HEK293 (cell line): ENCODE measurements around the gene AQP5.
A peak's percentile ranks its signal among the peaks of the same experiment; 100 is the strongest.

ENCODE experiments used
- CTCF ChIA-PET: fragments of 350-600 bp; formaldehyde crosslinking; extraction: SDS; loops from one replicate; lab custom pipeline; 2021; ENCODE audit warnings: antibody characterized with exemption; lab: Yijun Ruan, JAX
- POLR2A ChIA-PET: fragments of 300-600 bp; formaldehyde crosslinking; extraction: SDS; loops from one replicate; lab custom pipeline; 2020; ENCODE audit warnings: antibody characterized with exemption, inconsistent platforms; lab: Yijun Ruan, JAX
- H3K27ac ChIP-seq: fragments of 200-500 bp; sonication (Bioruptor generic); 2 replicates; pipeline ENCODE4 v1.5.1; 2014; ENCODE audit warnings: low read depth, low read length, control low read depth, inconsistent platforms; ENCODE audit errors: extremely low read depth
- H3K36me3 ChIP-seq, 2 experiments: fragments of 200-500 bp in 1 of 2; sonication (Bioruptor generic) in 1 of 2; 1 replicate in 1 of 2; 2 replicates in 1 of 2; pipeline ENCODE4 v1.5.1; 2014 to 2017; ENCODE audit warnings: inconsistent platforms in 2 of 2, low read length in 2 of 2; ENCODE audit not compliant: control insufficient read depth in 2 of 2, insufficient read depth in 1 of 2
- H3K4me1 ChIP-seq: fragments of 200-500 bp; sonication (Bioruptor generic); 2 replicates; pipeline ENCODE4 v1.5.1; 2014; ENCODE audit warnings: mild to moderate bottlenecking, low read length, inconsistent platforms; ENCODE audit not compliant: control insufficient read depth, insufficient read depth
- H3K4me3 ChIP-seq: 2 replicates; pipeline ENCODE4 v1.5.1; 2011; ENCODE audit warnings: low read depth, mild to moderate bottlenecking, control low read depth, low read length, moderate library complexity
- H3K9me3 ChIP-seq: fragments of 200-500 bp; sonication (Bioruptor generic); 2 replicates; pipeline ENCODE4 v1.5.1; 2014; ENCODE audit warnings: low read depth, low read length, inconsistent platforms; ENCODE audit not compliant: control insufficient read depth, insufficient read depth
- KLF1 ChIP-seq: fragments of 450-650 bp; formaldehyde crosslinking; IDR thresholded peaks from 2 replicates; pipeline ENCODE4 v1.5.1; 2016; ENCODE audit warnings: missing biosample characterization, missing genetic modification characterization
- OVOL3 ChIP-seq: fragments of 450-650 bp; formaldehyde crosslinking; IDR thresholded peaks from 2 replicates; pipeline ENCODE4 v1.5.1; 2016; ENCODE audit warnings: missing biosample characterization, missing genetic modification characterization
- SCRT1 ChIP-seq: fragments of 450-650 bp; formaldehyde crosslinking; IDR thresholded peaks from 2 replicates; pipeline ENCODE4 v1.5.1; 2016; ENCODE audit warnings: missing biosample characterization, missing genetic modification characterization, borderline replicate concordance
- TCF7L2 ChIP-seq: IDR thresholded peaks from 2 replicates; pipeline ENCODE4 v1.6.1; 2011; ENCODE audit warnings: low read depth, mild to moderate bottlenecking, inconsistent platforms, low read length, moderate library complexity, borderline replicate concordance
- ZBTB7A ChIP-seq: fragments of 450-650 bp; formaldehyde crosslinking; IDR thresholded peaks from 2 replicates; pipeline ENCODE4 v1.5.1; 2016; ENCODE audit warnings: low read depth, missing biosample characterization, missing genetic modification characterization
- ZIC2 ChIP-seq: fragments of 450-650 bp; formaldehyde crosslinking; IDR thresholded peaks from 2 replicates; pipeline ENCODE4 v1.5.1; 2016; ENCODE audit warnings: missing biosample characterization, missing genetic modification characterization
- ZNF202 ChIP-seq: fragments of 450-650 bp; formaldehyde crosslinking; IDR thresholded peaks from 2 replicates; pipeline ENCODE4 v1.5.1; 2016; ENCODE audit warnings: missing biosample characterization, missing genetic modification characterization, borderline replicate concordance
- ZNF211 ChIP-seq: fragments of 450-650 bp; formaldehyde crosslinking; IDR thresholded peaks from 2 replicates; pipeline ENCODE4 v1.5.1; 2016; ENCODE audit warnings: low read depth, missing biosample characterization, missing genetic modification characterization
- ZNF555 ChIP-seq: fragments of 450-650 bp; formaldehyde crosslinking; conservative IDR thresholded peaks from 2 replicates; pipeline ENCODE4 v1.5.1; 2017; ENCODE audit warnings: missing biosample characterization, mild to moderate bottlenecking, missing genetic modification characterization, inconsistent platforms
- ZNF571 ChIP-seq: fragments of 450-650 bp; formaldehyde crosslinking; IDR thresholded peaks from 2 replicates; pipeline ENCODE4 v1.5.0; 2017; ENCODE audit warnings: missing biosample characterization, missing genetic modification characterization
- ZNF664 ChIP-seq: fragments of 450-650 bp; formaldehyde crosslinking; IDR thresholded peaks from 2 replicates; pipeline ENCODE4 v1.5.1; 2016; ENCODE audit warnings: missing biosample characterization, missing genetic modification characterization
- ZNF76 ChIP-seq: fragments of 450-650 bp; formaldehyde crosslinking; IDR thresholded peaks from 2 replicates; pipeline ENCODE4; 2016; ENCODE audit warnings: low read depth, missing biosample characterization, missing genetic modification characterization, borderline replicate concordance
- ZNF768 ChIP-seq: fragments of 450-650 bp; formaldehyde crosslinking; IDR thresholded peaks from 2 replicates; pipeline ENCODE4 v1.5.1; 2018; ENCODE audit warnings: missing biosample characterization, mild to moderate bottlenecking, missing genetic modification characterization
- ZSCAN30 ChIP-seq: fragments of 450-650 bp; IDR thresholded peaks from 2 replicates; pipeline ENCODE4 v1.5.1; 2018; ENCODE audit warnings: missing biosample characterization, mild to moderate bottlenecking, missing genetic modification characterization, moderate library complexity
- TF ChIP-seq, protein P1 (sequence below): fragments of 450-650 bp; formaldehyde crosslinking; IDR thresholded peaks from 2 replicates; pipeline ENCODE4 v1.5.1; 2016; ENCODE audit warnings: missing biosample characterization, missing genetic modification characterization
- TF ChIP-seq, protein P2 (sequence below): fragments of 450-650 bp; formaldehyde crosslinking; IDR thresholded peaks from 2 replicates; pipeline ENCODE4 v1.5.1; 2017; ENCODE audit warnings: missing biosample characterization, missing genetic modification characterization
- TF ChIP-seq, protein P3 (sequence below): fragments of 450-650 bp; formaldehyde crosslinking; IDR thresholded peaks from 2 replicates; pipeline ENCODE4 v1.5.1; 2016; ENCODE audit warnings: missing biosample characterization, missing genetic modification characterization
- TF ChIP-seq, protein P4 (sequence below): fragments of 450-650 bp; IDR thresholded peaks from 2 replicates; pipeline ENCODE4 v1.5.1; 2018; ENCODE audit warnings: missing biosample characterization, missing genetic modification characterization
- TF ChIP-seq, protein P5 (sequence below): fragments of 450-650 bp; formaldehyde crosslinking; IDR thresholded peaks from 2 replicates; pipeline ENCODE4 v1.5.1; 2016; ENCODE audit warnings: missing biosample characterization, missing genetic modification characterization, low read depth
- TF ChIP-seq, protein P6 (sequence below): fragments of 450-650 bp; formaldehyde crosslinking; IDR thresholded peaks from 2 replicates; pipeline ENCODE4 v1.5.1; 2016; ENCODE audit warnings: missing biosample characterization, missing genetic modification characterization, borderline replicate concordance

AQP5 gene

DNA sequence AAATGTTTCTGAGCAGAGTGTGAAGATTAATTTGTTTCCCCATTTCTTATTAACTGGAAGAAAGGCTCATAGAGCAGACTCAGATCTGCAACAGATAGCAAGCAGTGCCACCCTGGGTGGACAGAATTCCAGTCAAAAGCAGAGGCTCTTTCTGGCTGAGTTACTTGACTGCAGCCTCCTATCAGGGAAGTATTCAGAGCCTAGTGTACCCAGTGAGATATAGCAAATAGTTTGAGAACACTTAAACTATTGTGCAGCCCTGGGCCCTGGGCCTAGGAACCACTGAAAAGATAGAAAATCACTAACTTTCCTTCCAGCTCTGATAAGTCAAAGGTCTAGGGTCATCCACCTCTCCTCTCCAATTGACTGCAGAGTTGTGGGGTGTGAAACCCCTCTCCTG lies 22.4 kb upstream of the AQP5 start:
- no peak overlapping the region for H3K27ac ChIP-seq
- no peaks in the 10 kb centered on the region for H3K36me3 ChIP-seq
- TF ChIP-seq ZNF664 (no peak), TCF7L2 (no peak), ZNF76 (tag by site-specific recombination) (no peak), SCRT1 (no peak), ZNF211 (tag by site-specific recombination) (no peak), ZNF555 (no peak), OVOL3 (tag by site-specific recombination) (no peak), ZNF571 (tag by site-specific recombination) (no peak)
- TF ChIP-seq, protein P1, sequence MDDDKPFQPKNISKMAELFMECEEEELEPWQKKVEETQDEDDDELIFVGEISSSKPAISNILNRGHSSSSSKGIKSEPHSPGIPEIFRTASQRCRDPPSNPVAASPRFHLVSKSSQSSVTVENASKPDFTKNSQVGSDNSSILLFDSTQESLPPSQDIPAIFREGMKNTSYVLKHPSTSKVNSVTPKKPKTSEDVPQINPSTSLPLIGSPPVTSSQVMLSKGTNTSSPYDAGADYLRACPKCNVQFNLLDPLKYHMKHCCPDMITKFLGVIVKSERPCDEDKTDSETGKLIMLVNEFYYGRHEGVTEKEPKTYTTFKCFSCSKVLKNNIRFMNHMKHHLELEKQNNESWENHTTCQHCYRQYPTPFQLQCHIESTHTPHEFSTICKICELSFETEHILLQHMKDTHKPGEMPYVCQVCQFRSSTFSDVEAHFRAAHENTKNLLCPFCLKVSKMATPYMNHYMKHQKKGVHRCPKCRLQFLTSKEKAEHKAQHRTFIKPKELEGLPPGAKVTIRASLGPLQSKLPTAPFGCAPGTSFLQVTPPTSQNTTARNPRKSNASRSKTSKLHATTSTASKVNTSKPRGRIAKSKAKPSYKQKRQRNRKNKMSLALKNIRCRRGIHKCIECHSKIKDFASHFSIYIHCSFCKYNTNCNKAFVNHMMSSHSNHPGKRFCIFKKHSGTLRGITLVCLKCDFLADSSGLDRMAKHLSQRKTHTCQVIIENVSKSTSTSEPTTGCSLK (tag by site-specific recombination): no peak
- TF ChIP-seq, protein P2, sequence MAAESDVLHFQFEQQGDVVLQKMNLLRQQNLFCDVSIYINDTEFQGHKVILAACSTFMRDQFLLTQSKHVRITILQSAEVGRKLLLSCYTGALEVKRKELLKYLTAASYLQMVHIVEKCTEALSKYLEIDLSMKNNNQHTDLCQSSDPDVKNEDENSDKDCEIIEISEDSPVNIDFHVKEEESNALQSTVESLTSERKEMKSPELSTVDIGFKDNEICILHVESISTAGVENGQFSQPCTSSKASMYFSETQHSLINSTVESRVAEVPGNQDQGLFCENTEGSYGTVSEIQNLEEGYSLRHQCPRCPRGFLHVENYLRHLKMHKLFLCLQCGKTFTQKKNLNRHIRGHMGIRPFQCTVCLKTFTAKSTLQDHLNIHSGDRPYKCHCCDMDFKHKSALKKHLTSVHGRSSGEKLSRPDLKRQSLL (tag by site-specific recombination): no peak
- TF ChIP-seq, protein P3, sequence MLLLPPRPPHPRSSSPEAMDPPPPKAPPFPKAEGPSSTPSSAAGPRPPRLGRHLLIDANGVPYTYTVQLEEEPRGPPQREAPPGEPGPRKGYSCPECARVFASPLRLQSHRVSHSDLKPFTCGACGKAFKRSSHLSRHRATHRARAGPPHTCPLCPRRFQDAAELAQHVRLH (tag by site-specific recombination): no peak
- TF ChIP-seq, protein P4, sequence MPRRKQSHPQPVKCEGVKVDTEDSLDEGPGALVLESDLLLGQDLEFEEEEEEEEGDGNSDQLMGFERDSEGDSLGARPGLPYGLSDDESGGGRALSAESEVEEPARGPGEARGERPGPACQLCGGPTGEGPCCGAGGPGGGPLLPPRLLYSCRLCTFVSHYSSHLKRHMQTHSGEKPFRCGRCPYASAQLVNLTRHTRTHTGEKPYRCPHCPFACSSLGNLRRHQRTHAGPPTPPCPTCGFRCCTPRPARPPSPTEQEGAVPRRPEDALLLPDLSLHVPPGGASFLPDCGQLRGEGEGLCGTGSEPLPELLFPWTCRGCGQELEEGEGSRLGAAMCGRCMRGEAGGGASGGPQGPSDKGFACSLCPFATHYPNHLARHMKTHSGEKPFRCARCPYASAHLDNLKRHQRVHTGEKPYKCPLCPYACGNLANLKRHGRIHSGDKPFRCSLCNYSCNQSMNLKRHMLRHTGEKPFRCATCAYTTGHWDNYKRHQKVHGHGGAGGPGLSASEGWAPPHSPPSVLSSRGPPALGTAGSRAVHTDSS (tag by site-specific recombination): no peak
- H3K9me3 ChIP-seq: no peaks in the 10 kb centered on the region
- ChIA-PET POLR2A (interaction anchor here (0.6 kb wide), 1 partner anchor 24 kb away, joined by 4 read pairs; no protein-coding TSS in a partner anchor), CTCF (interaction anchor here (0.5 to 1.7 kb wide), 2 partner anchors 28 to 128 kb away, joined by 3 to 5 read pairs; no protein-coding TSS in a partner anchor)
- no peaks in the 10 kb centered on the region for H3K4me1 ChIP-seq
- no peak overlapping the region for H3K4me3 ChIP-seq

DNA sequence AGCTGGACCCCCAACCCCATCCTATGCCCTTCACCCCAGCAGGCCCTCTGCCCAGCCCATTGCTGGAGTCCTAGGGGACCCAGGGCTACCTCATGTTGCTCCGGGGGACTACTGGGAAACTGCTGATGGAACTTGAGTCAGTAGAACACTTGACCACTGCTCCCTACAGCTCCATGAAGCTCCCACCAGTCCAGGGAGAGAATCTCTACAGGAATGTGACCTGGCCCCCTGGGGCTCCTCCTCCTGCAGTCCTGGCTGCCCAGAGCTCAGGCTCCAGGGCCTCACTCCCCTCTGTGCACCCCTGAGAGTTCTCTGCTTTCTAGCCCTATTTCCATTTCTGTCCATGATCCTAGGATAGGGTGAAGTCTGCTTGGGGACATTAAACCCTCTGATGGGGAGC lies 22.0 kb upstream of the AQP5 start:
- TF ChIP-seq ZNF202 (tag by site-specific recombination): no peak
- TF ChIP-seq, protein P5, sequence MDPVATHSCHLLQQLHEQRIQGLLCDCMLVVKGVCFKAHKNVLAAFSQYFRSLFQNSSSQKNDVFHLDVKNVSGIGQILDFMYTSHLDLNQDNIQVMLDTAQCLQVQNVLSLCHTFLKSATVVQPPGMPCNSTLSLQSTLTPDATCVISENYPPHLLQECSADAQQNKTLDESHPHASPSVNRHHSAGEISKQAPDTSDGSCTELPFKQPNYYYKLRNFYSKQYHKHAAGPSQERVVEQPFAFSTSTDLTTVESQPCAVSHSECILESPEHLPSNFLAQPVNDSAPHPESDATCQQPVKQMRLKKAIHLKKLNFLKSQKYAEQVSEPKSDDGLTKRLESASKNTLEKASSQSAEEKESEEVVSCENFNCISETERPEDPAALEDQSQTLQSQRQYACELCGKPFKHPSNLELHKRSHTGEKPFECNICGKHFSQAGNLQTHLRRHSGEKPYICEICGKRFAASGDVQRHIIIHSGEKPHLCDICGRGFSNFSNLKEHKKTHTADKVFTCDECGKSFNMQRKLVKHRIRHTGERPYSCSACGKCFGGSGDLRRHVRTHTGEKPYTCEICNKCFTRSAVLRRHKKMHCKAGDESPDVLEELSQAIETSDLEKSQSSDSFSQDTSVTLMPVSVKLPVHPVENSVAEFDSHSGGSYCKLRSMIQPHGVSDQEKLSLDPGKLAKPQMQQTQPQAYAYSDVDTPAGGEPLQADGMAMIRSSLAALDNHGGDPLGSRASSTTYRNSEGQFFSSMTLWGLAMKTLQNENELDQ: no peak
- no peak for TF ChIP-seq ZNF768 (tag by site-specific recombination)
- TF ChIP-seq ZIC2: peak; percentile 71
- TF ChIP-seq ZSCAN30: no peak
- TF ChIP-seq KLF1: no peak
- no peak for TF ChIP-seq ZBTB7A (tag by site-specific recombination)
- TF ChIP-seq, protein P6, sequence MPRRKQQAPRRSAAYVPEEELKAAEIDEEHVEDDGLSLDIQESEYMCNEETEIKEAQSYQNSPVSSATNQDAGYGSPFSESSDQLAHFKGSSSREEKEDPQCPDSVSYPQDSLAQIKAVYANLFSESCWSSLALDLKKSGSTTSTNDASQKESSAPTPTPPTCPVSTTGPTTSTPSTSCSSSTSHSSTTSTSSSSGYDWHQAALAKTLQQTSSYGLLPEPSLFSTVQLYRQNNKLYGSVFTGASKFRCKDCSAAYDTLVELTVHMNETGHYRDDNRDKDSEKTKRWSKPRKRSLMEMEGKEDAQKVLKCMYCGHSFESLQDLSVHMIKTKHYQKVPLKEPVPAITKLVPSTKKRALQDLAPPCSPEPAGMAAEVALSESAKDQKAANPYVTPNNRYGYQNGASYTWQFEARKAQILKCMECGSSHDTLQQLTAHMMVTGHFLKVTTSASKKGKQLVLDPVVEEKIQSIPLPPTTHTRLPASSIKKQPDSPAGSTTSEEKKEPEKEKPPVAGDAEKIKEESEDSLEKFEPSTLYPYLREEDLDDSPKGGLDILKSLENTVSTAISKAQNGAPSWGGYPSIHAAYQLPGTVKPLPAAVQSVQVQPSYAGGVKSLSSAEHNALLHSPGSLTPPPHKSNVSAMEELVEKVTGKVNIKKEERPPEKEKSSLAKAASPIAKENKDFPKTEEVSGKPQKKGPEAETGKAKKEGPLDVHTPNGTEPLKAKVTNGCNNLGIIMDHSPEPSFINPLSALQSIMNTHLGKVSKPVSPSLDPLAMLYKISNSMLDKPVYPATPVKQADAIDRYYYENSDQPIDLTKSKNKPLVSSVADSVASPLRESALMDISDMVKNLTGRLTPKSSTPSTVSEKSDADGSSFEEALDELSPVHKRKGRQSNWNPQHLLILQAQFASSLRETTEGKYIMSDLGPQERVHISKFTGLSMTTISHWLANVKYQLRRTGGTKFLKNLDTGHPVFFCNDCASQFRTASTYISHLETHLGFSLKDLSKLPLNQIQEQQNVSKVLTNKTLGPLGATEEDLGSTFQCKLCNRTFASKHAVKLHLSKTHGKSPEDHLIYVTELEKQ (tag by site-specific recombination): no peak
- H3K36me3 ChIP-seq: no peaks in the 10 kb centered on the region
- no peak overlapping the region for H3K4me3 ChIP-seq
- H3K27ac ChIP-seq: no peak overlapping the region
- no peaks in the 10 kb centered on the region for H3K4me1 ChIP-seq
- H3K9me3 ChIP-seq: no peaks in the 10 kb centered on the region
- ChIA-PET POLR2A (no interaction called here), CTCF (interaction anchor here (0.5 to 1.7 kb wide), 3 partner anchors 8 to 128 kb away, joined by 3 to 5 read pairs (median 3); no protein-coding TSS in a partner anchor)
